Measurements from ENCODE around the gene EFHD2. TPM values are rescaled to one million over a fixed set of nuclear protein-coding genes. Genes with fewer than 3 reads are reported as not detected.
"Not testable (repeated sequence)": the region's sequence is repeated elsewhere in the genome, so short reads cannot be mapped to it uniquely, and the experiment has no call there.

EFHD2 gene
- total RNA-seq, 2 donors from 2014 or later = 36.7 to 47.6 TPM

GRCh38 chr1:15471067-15471466 lies 61.4 kb downstream of the EFHD2 start:
- not testable (repeated sequence) for DNase-seq; H3K27me3 Mint-ChIP-seq (ENCODE audit: insufficient read depth); H3K4me3 ChIP-seq (ENCODE audit: low read length); H3K9me3 ChIP-seq (ENCODE audit: control insufficient read depth, low read length); H3K27ac Mint-ChIP-seq; H3K27ac ChIP-seq (ENCODE audit: low read depth, low read length); H3K36me3 Mint-ChIP-seq (ENCODE audit: low read depth); H3K9me3 Mint-ChIP-seq; H3K9ac ChIP-seq (ENCODE audit: extremely low read depth, low read length, poor library complexity, severe bottlenecking); H3K27me3 ChIP-seq (ENCODE audit: control insufficient read depth, insufficient read depth, low read length, poor library complexity, severe bottlenecking); H3K4me3 Mint-ChIP-seq; H3K4me1 Mint-ChIP-seq; H3K4me1 ChIP-seq (ENCODE audit: control insufficient read depth, insufficient read depth, low read length); H3K36me3 ChIP-seq (ENCODE audit: control insufficient read depth, insufficient read depth, low read length)
- 74 to 92% methylated on average over 5 of the region's 5 CpGs for WGBS, 2 experiments (ENCODE audit: insufficient coverage in 1 of 2, insufficient read length in 1 of 2)

- H3K27ac Mint-ChIP-seq; H3K36me3 Mint-ChIP-seq (ENCODE audit: low read depth); H3K4me3 Mint-ChIP-seq; H3K4me1 ChIP-seq (ENCODE audit: control insufficient read depth, insufficient read depth, low read length); H3K27ac ChIP-seq (ENCODE audit: low read depth, low read length); H3K9me3 Mint-ChIP-seq; H3K27me3 Mint-ChIP-seq (ENCODE audit: insufficient read depth); DNase-seq; H3K4me3 ChIP-seq (ENCODE audit: low read length); H3K9me3 ChIP-seq (ENCODE audit: control insufficient read depth, low read length); H3K9ac ChIP-seq (ENCODE audit: extremely low read depth, low read length, poor library complexity, severe bottlenecking); H3K4me1 Mint-ChIP-seq; H3K27me3 ChIP-seq (ENCODE audit: control insufficient read depth, insufficient read depth, low read length, poor library complexity, severe bottlenecking); H3K36me3 ChIP-seq (ENCODE audit: control insufficient read depth, insufficient read depth, low read length): not testable (repeated sequence)
- 92 to 98% methylated on average over 4 to 6 of the region's 6 CpGs for WGBS, 2 experiments (ENCODE audit: insufficient coverage in 1 of 2, insufficient read length in 1 of 2)
Measured at GRCh38 chr1:15471723-15472122, 62.0 kb downstream of the EFHD2 start.

- Histone ChIP-seq H3K27ac (ENCODE audit: low read depth, low read length) (no peak overlapping the region), H3K9ac (ENCODE audit: extremely low read depth, low read length, poor library complexity, severe bottlenecking) (no peak overlapping the region), H3K27me3 (ENCODE audit: control insufficient read depth, insufficient read depth, low read length, poor library complexity, severe bottlenecking) (no peaks in the 10 kb centered on the region), H3K4me1 (ENCODE audit: control insufficient read depth, insufficient read depth, low read length) (no peaks in the 10 kb centered on the region), H3K36me3 (ENCODE audit: control insufficient read depth, insufficient read depth, low read length) (no peaks in the 10 kb centered on the region), H3K4me3 (ENCODE audit: low read length) (no peak overlapping the region), H3K9me3 (ENCODE audit: control insufficient read depth, low read length) (no peaks in the 10 kb centered on the region)
- no peaks in the 10 kb centered on the region for H3K9me3 Mint-ChIP-seq
- 91 to 97% methylated on average over 7 to 11 of the region's 11 CpGs for WGBS, 2 experiments (ENCODE audit: insufficient coverage in 1 of 2, insufficient read length in 1 of 2)
- H3K4me3 Mint-ChIP-seq = no peak overlapping the region
- no peak overlapping the region for H3K27ac Mint-ChIP-seq
- no peak for DNase-seq
- TF ChIP-seq CTCF (conservative IDR thresholded peaks at IDR 0.05) = no peak
- no peaks in the 10 kb centered on the region for H3K27me3 Mint-ChIP-seq (ENCODE audit: insufficient read depth)
- no peaks in the 10 kb centered on the region for H3K4me1 Mint-ChIP-seq
- no peaks in the 10 kb centered on the region for H3K36me3 Mint-ChIP-seq (ENCODE audit: low read depth)
Measured at GRCh38 chr1:15472587-15472986, 62.9 kb downstream of the EFHD2 start.

GRCh38 chr1:15475752-15476314 lies 66.1 kb downstream of the EFHD2 start, which contains the start of gene CELA2B:
Gene CELA2B (plus strand): TSS chr1:15476104. CDS start chr1:15476126, 22 bp downstream.
- WGBS, 2 experiments (ENCODE audit: insufficient coverage in 1 of 2, insufficient read length in 1 of 2) = 94 to 100% methylated on average over 1 to 5 of the region's 5 CpGs
- no peak within 1 kb of the TSS for H3K4me3 Mint-ChIP-seq
- Histone ChIP-seq H3K36me3 (ENCODE audit: control insufficient read depth, insufficient read depth, low read length) (no peaks in the 10 kb centered on the region), H3K9me3 (ENCODE audit: control insufficient read depth, low read length) (no peaks in the 10 kb centered on the region), H3K27ac (ENCODE audit: low read depth, low read length) (no peak within 1 kb of the TSS), H3K9ac (ENCODE audit: extremely low read depth, low read length, poor library complexity, severe bottlenecking) (no peak within 1 kb of the TSS), H3K27me3 (ENCODE audit: control insufficient read depth, insufficient read depth, low read length, poor library complexity, severe bottlenecking) (no peaks in the 10 kb centered on the region), H3K4me3 (ENCODE audit: low read length) (no peak within 1 kb of the TSS), H3K4me1 (ENCODE audit: control insufficient read depth, insufficient read depth, low read length) (no peaks in the 10 kb centered on the region)
- H3K4me1 Mint-ChIP-seq = no peaks in the 10 kb centered on the region
- H3K9me3 Mint-ChIP-seq = no peaks in the 10 kb centered on the region
- TF ChIP-seq CTCF (conservative IDR thresholded peaks at IDR 0.05) = no peak
- H3K27me3 Mint-ChIP-seq (ENCODE audit: insufficient read depth) = no peaks in the 10 kb centered on the region
- H3K36me3 Mint-ChIP-seq (ENCODE audit: low read depth) = no peaks in the 10 kb centered on the region
- H3K27ac Mint-ChIP-seq = no peak within 1 kb of the TSS
- DNase-seq = no peak
